ENCODE results near the gene PDGFD.

The PDGFD gene

DNA sequence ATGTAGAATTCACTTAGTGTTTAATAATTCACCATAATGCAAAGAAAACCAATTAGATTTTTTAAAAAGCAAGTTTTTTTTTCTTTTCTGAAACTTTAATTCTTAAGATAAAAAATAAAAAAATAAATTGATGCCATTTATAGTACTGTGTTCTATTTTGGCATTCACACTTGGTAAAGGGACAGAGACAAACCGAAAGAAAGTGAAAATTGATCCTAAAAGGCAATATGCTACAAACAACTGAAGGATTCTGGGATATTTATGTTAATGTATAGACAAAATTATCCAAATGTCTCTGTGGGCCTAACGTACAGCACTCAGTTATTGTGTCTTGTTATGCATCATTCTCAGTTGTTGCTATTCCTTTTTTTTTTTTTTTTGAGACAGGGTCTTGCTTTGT lies 169.4 kb downstream of the PDGFD start:
- DNase-seq, result no peak

DNA sequence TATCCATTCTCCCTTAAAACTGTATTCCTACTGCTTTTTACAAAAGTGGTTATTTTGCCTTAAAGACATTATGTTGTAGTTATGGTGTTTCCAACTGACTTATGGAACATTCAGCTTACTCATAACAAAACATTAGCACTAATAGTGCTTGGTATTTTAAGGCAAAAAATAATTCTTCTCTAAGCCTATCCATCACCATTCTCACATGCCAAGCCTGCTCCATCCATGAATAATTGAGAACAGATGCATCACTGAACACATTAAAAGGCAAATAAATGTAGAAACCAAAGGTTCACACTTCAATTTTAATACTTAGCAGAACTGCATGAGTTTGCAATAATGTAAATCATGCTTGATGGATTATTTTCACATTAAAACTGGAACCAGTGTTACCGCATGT lies 169.9 kb downstream of the PDGFD start:
- DNase-seq, result no peak

DNA sequence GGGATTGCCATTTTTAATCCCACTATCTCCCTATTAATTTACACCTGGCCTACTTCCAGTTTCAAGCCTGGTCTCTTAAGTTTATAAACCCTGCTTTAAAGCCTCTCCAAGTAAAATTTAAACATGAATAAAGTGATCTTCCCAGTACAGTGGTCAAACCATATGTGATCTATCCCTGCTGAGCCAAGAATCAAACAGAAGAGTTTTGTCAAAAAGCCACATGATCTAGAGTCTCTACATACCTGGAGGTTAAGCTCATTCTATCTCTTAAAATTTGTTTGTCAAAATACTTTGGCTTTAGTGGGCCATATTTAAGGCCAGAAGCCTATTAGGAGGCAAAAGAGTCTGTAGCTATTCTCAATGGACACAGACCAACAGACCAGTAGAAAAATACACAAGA lies 170.4 kb downstream of the PDGFD start:
- no peak for DNase-seq

DNA sequence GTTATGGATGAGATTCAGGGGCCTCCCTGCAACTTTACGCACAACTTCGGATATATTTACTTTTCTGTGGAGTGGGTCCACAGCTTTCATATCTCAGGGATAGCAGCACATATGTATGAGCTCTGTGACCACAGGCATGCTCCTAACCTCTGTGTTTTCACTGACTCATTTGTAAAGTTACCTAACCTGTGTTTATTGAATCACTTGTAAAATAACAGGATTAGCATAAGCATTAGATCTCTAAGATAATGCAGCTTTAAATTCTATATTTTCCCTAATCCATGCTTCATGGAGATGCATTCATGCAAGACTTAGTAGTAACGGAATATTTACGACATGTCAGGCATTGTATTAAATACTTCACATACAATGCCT lies 175.4 kb downstream of the PDGFD start:
- DNase-seq, result no peak

DNA sequence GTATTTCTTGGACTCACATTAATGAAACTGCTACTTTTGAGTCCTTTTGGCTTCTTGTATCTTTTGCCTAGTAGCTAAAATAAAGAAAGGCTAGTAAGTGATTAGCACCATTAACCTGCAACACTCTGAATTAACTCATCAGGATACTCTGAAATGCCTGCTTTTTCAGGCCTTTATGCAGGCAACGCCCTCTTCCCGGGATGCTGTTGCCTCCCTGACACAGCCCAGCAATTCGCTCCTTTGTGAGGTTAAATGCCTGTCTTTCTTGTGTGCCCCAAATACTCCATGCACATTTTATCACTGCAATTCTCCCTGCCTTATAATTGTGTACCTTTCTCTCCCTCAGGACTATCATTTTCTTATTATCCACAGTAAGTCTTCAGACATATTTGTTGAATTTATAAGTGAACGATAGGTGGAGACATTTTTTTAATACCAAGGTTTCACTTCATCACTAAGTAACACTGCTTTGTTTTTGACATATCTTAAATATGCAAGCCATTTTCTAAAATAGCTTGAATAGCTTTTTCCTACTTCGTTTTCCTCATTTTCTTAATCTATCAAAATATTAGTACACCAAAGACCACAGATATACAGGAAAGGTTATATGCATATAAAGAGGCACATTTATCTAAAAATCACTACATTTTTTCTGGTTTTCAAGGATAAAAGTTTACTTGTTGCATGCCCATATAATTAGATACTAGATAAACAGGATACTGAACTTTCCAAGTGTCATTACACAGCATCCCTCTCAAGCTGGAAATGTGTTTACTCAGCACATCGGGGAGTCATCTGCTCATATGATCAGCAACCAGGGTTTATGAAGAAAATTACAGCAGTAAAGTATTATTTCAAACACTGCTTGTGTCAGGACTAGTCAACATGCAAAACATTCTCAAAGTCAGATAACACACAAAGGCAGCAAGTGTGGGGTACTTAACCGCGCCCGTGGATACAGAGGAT lies 176.0 kb downstream of the PDGFD start:
- DNase-seq, result no peak

DNA sequence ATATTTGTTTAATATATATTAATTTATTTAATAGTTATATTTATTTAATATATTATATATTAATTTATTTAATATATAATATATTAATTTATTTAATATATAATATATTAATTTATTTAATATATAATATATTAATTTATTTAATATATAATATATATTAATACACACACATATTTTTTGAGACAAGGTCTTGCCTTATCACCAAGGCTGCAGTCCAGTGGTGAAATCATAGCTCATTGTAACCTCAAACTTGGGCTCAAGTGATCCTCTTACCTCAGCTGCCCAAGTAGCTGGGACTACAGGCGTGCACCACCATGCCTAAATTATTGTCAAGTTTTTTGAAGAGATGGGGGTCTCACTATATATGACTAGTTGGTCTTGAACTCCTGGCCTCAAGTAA lies 178.9 kb downstream of the PDGFD start:
- DNase-seq, result no peak

DNA sequence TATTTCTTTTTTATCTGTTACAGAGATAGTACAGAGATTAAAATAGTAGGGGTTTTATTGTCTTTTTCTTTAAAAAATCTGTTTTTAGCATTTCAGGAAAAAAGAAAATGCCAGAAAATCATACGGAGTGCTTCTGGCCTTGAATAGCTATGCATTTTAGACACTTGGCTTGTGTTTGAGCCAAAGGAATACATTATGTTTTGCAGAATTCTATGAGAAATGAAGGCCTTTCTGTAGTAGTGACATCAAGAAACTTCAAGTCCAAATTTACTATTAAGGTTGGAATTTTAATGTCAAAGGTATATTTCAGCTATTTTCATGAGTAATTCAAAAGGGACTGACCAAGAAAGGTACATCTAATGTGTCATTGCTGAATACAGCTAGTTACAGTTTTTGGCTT lies 183.8 kb downstream of the PDGFD start:
- no peak for DNase-seq

DNA sequence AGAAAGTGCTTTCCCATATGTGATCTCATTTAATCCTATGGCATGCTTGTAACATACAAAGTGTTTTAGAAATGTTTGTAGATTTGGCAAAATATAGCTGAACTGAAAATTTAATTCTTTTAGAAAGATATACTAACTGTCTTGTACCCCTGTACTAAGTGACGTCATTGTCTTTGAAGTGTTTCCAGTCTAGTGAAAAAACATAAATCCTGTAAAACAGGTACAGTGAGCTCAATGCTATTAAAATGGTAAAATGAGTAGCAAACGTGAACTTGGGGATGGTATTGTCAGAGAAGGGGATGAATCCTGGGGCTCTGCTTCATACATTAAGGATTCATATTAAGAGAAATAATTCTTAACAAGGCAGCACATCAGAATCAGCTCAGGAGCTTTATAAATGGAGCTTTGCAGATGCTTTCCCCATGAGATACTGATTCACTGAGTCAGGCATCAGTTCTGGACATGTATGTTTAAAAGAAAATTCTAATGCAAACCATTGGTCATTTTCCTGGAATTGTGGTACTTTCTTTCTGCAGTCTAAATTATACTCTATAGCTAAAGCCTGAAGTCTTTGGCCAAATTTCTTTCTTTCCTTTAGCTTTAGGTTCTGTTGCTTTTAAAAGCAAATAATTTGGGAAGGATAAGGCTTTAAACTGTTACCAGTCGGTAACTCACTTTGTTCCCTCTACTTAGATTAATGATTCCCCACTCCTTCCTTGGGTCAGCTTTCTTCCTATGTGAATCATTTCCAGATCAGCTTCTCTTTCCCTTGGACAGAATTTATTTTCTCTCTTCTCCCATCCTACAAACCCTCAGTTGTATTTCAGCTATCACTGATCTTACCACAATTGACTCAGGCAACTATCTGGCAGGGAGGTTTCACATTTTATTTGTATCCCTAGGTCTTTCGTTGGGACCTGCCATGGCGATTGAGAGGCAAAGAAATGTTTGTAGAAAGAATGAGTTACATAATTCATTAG lies 185.0 kb downstream of the PDGFD start:
- DNase-seq, result no peak

DNA sequence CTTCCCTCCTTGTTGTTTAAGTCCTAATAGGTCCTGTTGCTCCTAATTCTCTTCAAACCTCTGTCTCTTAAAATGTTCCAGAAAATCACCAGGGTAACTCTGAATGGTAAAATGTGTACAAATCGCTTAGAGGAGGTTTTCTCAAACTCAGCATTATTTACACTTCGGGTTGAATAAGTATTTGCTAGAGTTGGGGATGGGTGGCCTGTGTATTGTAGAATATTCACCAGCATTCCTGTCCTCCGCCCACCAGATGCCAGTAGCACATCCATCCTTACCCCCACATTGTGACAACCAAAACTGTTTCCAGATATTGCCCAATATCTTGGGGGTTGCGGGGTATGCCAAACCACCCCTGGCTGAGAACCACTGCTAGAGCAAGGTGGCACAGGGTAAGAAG lies 191.9 kb downstream of the PDGFD start:
- no peak for DNase-seq

DNA sequence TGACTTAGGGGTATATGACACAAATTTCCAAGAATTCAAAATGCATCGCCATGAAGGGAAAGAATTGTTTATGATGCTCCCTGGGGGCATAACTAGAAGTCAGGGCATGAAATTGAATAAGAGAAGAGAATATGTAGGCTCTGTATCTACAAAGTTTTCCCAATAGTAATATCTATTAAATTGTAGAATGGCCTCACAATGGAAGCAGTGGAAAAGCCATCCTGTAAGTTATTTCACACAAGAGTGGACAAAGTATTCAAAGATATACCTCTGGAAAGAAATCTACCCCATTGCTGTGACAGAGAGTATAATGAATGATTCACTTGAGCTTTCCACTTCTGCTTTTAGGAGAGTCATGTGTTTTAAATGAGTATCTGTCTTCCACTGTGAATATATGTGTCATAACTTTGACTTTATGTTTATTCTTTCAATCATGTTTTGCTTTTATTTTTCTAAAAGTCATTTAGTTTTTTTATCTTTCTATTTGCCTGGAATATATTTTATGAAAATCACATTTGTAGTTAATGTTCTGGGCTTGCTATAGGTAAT lies 193.2 kb downstream of the PDGFD start:
- no peak for DNase-seq

DNA sequence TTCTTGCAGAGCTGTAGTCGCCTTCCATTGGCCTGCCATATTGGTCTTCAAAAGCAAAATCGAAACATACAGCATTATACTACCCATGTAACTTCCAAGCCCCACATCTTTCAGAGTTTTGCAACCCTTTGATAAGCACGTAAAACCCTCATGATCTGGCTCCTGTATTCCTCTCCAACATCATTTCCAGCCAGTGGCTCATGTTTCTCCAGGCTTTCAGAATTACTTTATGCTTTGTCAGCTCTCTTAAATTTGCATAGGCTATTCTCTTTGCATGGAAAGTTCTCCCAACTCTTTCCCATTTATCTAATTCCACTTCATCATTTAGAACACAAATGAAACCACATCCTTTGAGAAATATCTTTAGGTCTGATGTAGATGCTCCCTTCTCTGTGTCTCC lies 195.3 kb downstream of the PDGFD start:
- DNase-seq, result no peak

DNA sequence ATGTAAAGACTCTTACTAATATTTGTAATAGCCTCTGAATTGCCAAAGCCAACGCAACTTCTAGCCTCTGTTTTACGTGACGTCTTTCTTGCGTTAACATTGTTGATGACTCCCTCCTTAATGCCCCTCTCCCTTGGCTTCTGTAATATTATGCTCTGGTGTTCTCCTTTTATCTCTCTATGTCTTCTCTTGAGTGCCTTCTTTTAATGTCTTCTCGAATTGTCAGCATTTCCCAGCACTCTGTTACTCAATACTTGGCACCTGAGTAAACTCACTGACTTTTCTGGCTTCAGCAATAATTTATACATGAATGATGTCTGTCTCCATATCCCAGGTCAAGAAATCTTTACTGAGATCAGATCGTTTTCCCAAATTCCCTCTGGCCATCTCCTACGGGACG lies 196.0 kb downstream of the PDGFD start:
- no peak for DNase-seq

DNA sequence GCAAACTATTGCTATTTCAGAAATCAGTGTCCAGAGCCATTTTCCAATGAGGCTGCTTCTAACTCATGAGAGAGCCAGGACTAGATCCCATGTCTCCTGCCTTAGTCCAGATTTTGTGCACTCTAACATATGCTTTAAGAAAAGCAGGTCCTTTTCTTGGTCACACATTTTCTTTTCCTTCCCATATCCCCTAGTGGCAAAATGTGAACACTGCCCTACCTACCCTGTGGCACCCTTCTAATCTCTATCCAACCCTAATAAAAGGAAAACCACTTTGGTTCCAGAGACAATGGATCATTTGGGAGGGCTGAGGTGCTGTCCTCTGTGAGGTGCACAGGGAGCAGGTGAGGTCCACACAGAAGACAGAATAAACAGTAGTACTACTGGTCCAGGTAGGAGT lies 199.6 kb downstream of the PDGFD start:
- DNase-seq, result no peak

DNA sequence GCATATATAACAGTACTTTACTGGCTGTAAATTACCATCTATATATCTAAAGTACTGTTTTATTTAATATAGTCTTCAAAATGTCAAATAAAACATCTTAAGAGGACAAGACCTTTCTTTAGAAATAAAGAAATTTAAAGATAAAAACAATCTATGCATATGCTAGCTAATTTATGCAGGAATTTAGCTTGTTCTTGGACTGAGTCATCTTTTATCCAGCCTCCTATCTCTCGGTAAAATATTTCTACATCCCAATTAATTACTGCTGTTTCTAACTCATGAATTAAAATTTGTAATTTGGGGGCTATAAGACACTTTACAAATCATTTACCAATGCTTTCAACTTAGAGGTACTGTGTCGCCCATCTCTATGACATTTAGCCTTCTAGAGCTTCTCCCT lies 200.3 kb downstream of the PDGFD start:
- no peak for DNase-seq

DNA sequence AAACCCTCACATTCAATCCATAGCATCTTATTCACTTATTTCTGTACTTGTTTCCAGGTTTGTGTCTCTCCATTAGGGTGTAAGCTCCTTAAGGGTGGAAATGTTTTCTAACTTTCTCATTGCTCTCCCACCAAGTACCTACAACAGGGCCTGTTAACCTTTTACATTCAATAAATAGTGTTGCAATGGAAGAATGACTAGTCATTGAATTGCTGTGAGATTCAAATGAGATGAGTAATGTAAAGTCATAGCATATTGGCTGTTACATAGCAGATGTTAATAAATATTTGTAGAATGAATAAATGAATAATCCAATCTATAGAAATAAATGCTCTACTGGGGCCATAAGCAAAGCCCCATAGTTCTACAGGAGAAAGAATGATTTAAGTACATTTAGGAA lies 202.9 kb downstream of the PDGFD start:
- DNase-seq, result no peak

DNA sequence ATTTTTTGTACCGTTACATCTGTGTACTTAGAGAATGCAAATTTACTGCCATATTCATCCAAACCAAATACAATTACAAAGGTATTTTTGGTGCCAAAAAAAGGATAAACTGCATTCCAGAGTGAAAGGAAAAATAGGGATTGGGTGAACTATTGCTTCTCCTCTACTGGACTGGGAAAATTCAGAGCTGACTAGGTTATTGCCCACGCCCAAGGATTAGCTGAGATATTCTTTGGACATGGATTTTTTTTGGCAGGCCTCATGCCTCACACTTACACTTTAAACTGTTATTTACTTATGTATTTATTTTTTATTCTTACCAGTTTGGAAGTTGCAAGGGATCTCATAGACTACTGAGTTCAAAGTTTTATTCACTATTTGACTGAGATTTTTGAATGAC lies 203.8 kb downstream of the PDGFD start:
- no peak for DNase-seq

DNA sequence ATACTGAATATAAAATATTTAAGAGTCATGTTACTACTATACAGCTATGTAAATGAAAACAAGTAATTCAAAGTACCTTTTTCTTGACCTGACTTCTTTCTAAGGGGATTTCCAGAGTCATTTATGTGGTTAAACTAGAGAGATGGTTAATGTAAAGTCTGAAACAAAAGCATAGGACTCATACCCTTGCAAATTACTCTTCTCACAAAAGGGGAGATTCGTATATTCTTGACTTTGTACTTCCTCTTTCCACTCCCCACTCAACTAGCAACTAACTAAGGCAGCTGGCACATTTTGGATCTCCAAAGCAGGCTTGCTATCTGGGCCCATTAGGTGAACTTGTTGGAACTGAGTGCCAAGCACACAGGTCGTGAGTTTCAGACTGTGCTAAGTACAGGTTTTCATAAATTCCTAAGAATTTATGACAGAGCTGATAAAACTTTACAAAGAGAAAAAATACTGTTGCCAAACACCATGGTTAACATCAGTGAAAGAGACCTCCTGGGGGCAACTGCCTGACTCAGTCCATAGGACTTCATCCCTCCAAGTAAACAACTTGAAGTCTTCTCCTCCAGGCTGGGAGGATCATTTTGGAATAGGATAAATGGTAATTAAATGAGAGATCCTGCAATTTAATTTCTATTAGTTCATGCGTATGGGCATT lies 204.5 kb downstream of the PDGFD start:
- no peak for DNase-seq

DNA sequence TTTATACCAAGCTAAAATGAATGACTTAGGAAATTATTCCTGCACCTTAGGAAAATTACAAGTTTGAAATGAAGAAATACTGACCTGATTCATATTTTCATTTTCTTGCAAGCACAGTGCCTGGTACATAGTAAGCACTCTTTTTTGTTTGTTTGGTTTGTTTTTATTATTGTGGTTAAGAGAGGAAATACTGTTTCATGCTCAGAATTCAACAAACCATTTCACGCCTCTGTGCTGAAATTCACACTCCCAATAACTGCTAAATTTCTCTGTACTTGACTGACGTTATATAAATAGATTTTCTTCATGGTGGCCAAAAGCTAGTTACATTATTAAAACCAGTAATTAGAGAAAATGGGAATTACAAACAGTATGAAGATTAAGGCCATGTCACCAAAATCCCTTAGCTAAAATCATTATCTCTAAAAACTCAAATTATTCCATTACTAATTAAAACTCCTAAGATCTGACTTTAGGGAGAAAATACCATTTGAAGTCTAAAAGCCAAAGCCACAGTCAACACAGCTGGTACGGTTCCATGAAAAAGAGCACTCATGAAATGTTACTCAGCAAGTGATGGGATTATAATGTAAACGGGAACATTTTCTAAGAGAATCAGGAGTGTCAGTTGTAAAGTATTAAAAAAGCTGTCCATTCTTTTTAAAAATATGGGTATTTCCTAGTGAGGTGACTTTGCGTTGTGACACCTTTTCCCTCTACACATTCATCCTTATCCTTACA lies 205.3 kb downstream of the PDGFD start:
- DNase-seq, result no peak

DNA sequence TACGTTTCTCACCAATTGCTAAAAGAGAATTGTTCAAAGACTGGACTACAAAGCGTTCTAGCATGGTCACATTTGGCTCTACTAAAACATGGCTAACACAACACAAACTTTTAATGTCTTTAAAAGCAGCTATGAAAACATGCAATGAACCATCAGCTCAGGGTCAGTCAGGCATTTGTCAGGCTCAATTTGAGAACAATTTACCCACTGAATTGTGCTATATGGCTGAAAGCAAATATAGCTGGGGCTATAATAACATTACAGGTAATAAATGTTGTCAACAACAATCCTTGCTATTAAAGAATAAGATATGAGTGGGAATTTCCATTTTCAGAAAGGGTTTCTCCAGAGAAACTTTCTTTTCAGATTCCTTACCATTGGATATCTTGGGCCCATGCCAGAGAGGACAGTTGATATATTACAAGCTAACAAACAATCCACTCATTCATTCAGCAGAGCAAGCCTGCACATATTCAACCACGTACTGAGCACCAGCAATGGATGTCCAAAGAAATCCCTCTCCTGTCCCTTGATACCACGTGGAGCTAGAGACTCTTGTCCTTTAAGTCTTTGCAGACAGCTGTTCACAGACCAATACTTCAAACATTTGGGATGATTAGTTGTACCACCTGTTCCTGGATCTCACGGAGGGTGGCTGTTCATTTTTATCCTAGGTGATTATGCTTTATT lies 210.0 kb downstream of the PDGFD start:
- DNase-seq, result no peak

DNA sequence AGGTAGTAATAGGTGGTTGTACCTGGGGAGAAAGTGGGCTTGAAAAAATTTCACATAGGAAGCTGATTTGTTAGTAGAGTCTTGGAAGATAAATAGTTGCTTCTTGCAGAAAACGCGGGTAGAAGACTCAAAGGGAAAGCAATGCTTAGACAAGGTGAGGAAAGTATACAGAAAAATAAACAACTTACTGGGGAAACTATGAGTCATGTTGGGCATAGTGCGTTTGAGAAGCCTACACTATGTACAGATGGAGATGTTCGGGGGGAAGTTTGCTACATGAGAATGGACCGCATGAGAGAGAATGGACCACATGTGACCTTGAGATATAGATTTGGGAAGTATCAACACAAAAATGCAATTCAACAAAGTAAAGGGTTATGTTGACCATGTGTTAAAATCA lies 214.2 kb downstream of the PDGFD start:
- no peak for DNase-seq

DNA sequence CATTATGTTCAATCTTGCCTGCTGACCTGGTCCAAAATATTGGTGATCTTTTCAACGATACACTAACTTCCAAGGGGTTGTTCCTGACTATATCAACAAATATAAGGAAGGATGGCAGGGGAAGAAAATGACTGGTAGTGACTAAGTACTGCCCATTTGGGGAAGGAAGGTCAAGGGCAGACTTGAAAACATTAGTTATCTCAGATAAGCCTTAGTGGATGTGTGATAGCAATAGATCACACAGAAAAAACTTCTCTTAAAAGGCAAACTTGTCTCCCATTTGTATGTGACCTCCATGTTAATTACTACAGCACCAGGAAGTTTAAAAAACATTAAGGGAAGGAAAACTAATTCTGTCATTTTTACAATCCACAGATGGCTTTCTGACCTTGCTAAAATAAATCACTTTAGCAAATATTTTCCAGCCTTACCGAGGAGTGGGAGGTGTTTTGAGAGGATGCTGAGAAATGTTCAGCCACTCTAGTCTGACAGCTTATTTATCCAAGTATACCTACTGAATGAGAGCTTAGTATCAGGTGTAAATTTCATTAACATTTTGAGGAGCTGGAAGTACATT lies 215.7 kb downstream of the PDGFD start:
- DNase-seq, result no peak
